IMR-90 (cell line): ENCODE measurements around the gene CCSER1.

Experiments used
- CTCF ChIP-seq: conservative IDR thresholded peaks from 2 replicates; pipeline ENCODE4 v1.5.1; 2012; ENCODE audit warnings: mild to moderate bottlenecking, low read depth, low read length, improper control_type of control experiment
- POLR2A ChIP-seq: IDR thresholded peaks from 2 replicates; pipeline ENCODE4 v1.6.1; 2012; ENCODE audit warnings: mild to moderate bottlenecking, low read depth, low read length

DNA sequence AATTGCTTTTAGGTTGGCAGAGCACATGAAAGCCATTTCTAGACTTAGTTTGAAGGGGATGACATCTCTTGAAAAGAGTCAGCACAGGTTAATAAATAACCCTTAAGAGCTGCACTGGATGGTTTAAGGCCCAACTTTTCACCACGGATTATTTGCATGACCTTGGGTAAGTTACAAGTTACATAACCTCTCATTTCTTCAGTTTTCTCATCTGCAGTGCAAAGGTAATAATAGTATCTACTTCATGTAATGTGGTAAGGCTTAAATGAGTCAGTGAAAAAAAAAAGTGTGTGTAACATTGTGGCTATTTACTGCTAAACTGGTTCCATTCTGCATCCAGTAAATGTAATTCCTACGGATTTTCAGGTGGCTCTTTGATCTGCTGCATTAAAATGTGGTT, 715.8 kb downstream of the CCSER1 start:
- TF ChIP-seq CTCF = no peak
- TF ChIP-seq POLR2A = no peak
